HG03103 (cell line): Measurements from ENCODE around the gene DSCAML1.

Source experiments
- ATAC-seq: cut with Tn5 transposase; IDR thresholded peaks from one replicate; pipeline ENCODE4 v1.9.1; 2021; ENCODE audit warnings: low read depth; ENCODE audit not compliant: unreplicated experiment

DSCAML1 gene

GRCh38 chr11:117643606-117644300 lies 153.3 kb downstream of the DSCAML1 start:
- ATAC-seq: no peak

- ATAC-seq: no peak
These were observed 154.2 kb downstream of the DSCAML1 start for GRCh38 chr11:117642835-117643234.

- no peak for ATAC-seq
These were observed 154.6 kb downstream of the DSCAML1 start for GRCh38 chr11:117642396-117642795.

- ATAC-seq: no peak
These were observed 155.8 kb downstream of the DSCAML1 start for GRCh38 chr11:117641008-117641915.

- no peak for ATAC-seq
These were observed 157.0 kb downstream of the DSCAML1 start for GRCh38 chr11:117640041-117640440.

- ATAC-seq: no peak
These were observed 157.4 kb downstream of the DSCAML1 start for GRCh38 chr11:117639601-117640000.

GRCh38 chr11:117638911-117639543 lies 158.0 kb downstream of the DSCAML1 start:
- ATAC-seq: no peak

- ATAC-seq: no peak
These were observed 162.0 kb downstream of the DSCAML1 start for GRCh38 chr11:117634756-117635603.

- no peak for ATAC-seq
These were observed 162.8 kb downstream of the DSCAML1 start for GRCh38 chr11:117633976-117634755.

GRCh38 chr11:117633186-117633754 lies 163.7 kb downstream of the DSCAML1 start:
- ATAC-seq: no peak

- no peak for ATAC-seq
These were observed 164.7 kb downstream of the DSCAML1 start for GRCh38 chr11:117632306-117632705.

GRCh38 chr11:117631336-117632140 lies 165.5 kb downstream of the DSCAML1 start:
- ATAC-seq: no peak

- ATAC-seq: no peak
These were observed 167.0 kb downstream of the DSCAML1 start for GRCh38 chr11:117629891-117630538.

GRCh38 chr11:117629146-117629545 lies 167.9 kb downstream of the DSCAML1 start:
- no peak for ATAC-seq

GRCh38 chr11:117627259-117627658 lies 169.8 kb downstream of the DSCAML1 start:
- ATAC-seq: no peak

GRCh38 chr11:117626576-117626975 lies 170.4 kb downstream of the DSCAML1 start:
- ATAC-seq: no peak

- ATAC-seq: no peak
These were observed 171.8 kb downstream of the DSCAML1 start for GRCh38 chr11:117625237-117625636.

GRCh38 chr11:117623831-117624271 lies 173.2 kb downstream of the DSCAML1 start:
- no peak for ATAC-seq
